Keratinocyte (primary cell): ENCODE data around the gene RABGGTA. TPM values are rescaled to one million over a fixed set of nuclear protein-coding genes. Genes with fewer than 3 reads are reported as not detected.
"Not testable (repeated sequence)": the region's sequence is repeated elsewhere in the genome, so short reads cannot be mapped to it uniquely, and the experiment has no call there.

Source experiments
- DNase-seq: peaks from one replicate; pipeline ENCODE4 v3.0.0-alpha.2; 2011; ENCODE audit warnings: low read depth, missing footprints, low spot score
- FAIRE-seq: peaks from 2 replicates; lab custom pipeline; 2011; peaks lifted over from hg19 to GRCh38; lab: Jason Lieb, UNC
- H2AFZ ChIP-seq: 2 replicates; pipeline ENCODE4 v1.6.0; 2012; ENCODE audit warnings: low read length, control low read depth, inconsistent platforms; ENCODE audit not compliant: control insufficient read depth
- H3K27ac ChIP-seq: 2 replicates; pipeline ENCODE4 v1.5.1; 2011; ENCODE audit warnings: low read length; ENCODE audit not compliant: control insufficient read depth, insufficient read depth
- H3K27me3 ChIP-seq: 3 replicates; pipeline ENCODE4 v1.6.0; 2011; ENCODE audit warnings: low read length; ENCODE audit not compliant: control insufficient read depth, insufficient read depth; ENCODE audit errors: extremely low read depth
- H3K36me3 ChIP-seq, 2 experiments: 2 replicates in 1 of 2; 3 replicates in 1 of 2; pipeline ENCODE4 v1.5.1; 2011; ENCODE audit warnings: low read length in 2 of 2, mild to moderate bottlenecking in 1 of 2; ENCODE audit not compliant: control insufficient read depth in 2 of 2, insufficient read depth in 2 of 2; ENCODE audit errors: extremely low read depth in 1 of 2
- H3K4me1 ChIP-seq: 3 replicates; pipeline ENCODE4 v1.5.1; 2011; ENCODE audit warnings: low read length; ENCODE audit not compliant: control insufficient read depth, insufficient read depth; ENCODE audit errors: extremely low read depth
- H3K4me2 ChIP-seq: 3 replicates; pipeline ENCODE4 v1.6.0; 2011; ENCODE audit warnings: low read depth, low read length; ENCODE audit not compliant: control insufficient read depth, insufficient read depth; ENCODE audit errors: extremely low read depth
- H3K4me3 ChIP-seq, 3 experiments: fragments of 200-600 bp in 1 of 3; sonication (generic) in 1 of 3; 2 replicates in 2 of 3; 3 replicates in 1 of 3; pipeline ENCODE4 v1.5.1; 2011 to 2016; ENCODE audit warnings: low read length in 3 of 3, mild to moderate bottlenecking in 3 of 3, control low read depth in 2 of 3, inconsistent platforms in 1 of 3, low read depth in 1 of 3, mixed read lengths in 1 of 3, mixed run types in 1 of 3, moderate library complexity in 1 of 3; ENCODE audit not compliant: control insufficient read depth in 2 of 3, insufficient read depth in 2 of 3; ENCODE audit errors: extremely low read depth in 1 of 3
- H3K79me2 ChIP-seq: 2 replicates; pipeline ENCODE4 v1.6.0; 2012; ENCODE audit warnings: low read length; ENCODE audit not compliant: control insufficient read depth, insufficient read depth
- H3K9ac ChIP-seq: 3 replicates; pipeline ENCODE4 v1.6.0; 2011; ENCODE audit warnings: low read length; ENCODE audit not compliant: control insufficient read depth, insufficient read depth; ENCODE audit errors: extremely low read depth
- H3K9me1 ChIP-seq: 3 replicates; pipeline ENCODE4 v1.6.0; 2011; ENCODE audit warnings: low read length; ENCODE audit not compliant: control insufficient read depth, insufficient read depth; ENCODE audit errors: extremely low read depth
- H3K9me3 ChIP-seq: 2 replicates; pipeline ENCODE4 v1.5.1; 2012; ENCODE audit warnings: low read depth, low read length; ENCODE audit not compliant: control insufficient read depth
- H4K20me1 ChIP-seq: 3 replicates; pipeline ENCODE4 v1.6.0; 2011; ENCODE audit warnings: low read length; ENCODE audit not compliant: control insufficient read depth, insufficient read depth; ENCODE audit errors: extremely low read depth
- CTCF ChIP-seq, 3 experiments: IDR thresholded peaks in 1 of 3; conservative IDR thresholded peaks in 1 of 3; optimal IDR thresholded peaks in 1 of 3; 2 replicates in 2 of 3; 3 replicates in 1 of 3; pipeline versions ENCODE3 to v1.5.1; 2011; ENCODE audit warnings: low read length in 3 of 3, mild to moderate bottlenecking in 3 of 3, moderate library complexity in 2 of 3, control low read depth in 1 of 3, inconsistent platforms in 1 of 3; ENCODE audit not compliant: insufficient read depth in 2 of 3; ENCODE audit errors: extremely low read depth in 1 of 3
- EZH2 ChIP-seq: IDR thresholded peaks from one replicate; pipeline ENCODE4 v1.6.1; 2012; ENCODE audit warnings: inconsistent platforms, mild to moderate bottlenecking, low read length, moderate library complexity
- dilution Hi-C: fragments of 300-500 bp; cut with MboI; formaldehyde crosslinking; loops from one replicate; pipeline ENCODE4 v1.7.0; 2020; ENCODE audit warnings: low sequenced_read_pairs; ENCODE audit not compliant: extremely low pct_ligation_motif_present
- polyA plus RNA-seq, 5 experiments: library from polyadenylated mRNA; depleted of rRNA in 3 of 5; stranded (reverse) in 3 of 5; stranded (forward) in 1 of 5; unstranded in 1 of 5; fragments of >200 nt; gene quantifications; 1 replicate in 1 of 5; 2 replicates in 3 of 5; 3 replicates in 1 of 5; pipeline versions ENCODE4 v1.2.1 to v1.2.3, GENCODE V29; 2011 to 2012; ENCODE audit warnings: missing spikeins in 2 of 5, low read depth in 1 of 5, low replicate concordance in 1 of 5

Gene RABGGTA
- polyA plus RNA-seq, 1 donor (not counting 4 experiments of a cell fraction or from before 2014, with no cell fraction given) = 29.0 TPM

GRCh38 chr14:24226473-24226872 is 44.9 kb downstream of the RABGGTA start:
- no peaks in the 10 kb centered on the region for H3K27me3 ChIP-seq
- H3K27ac ChIP-seq = no peak overlapping the region
- no peak overlapping the region for H2AFZ ChIP-seq
- H3K4me2 ChIP-seq = no peak overlapping the region
- FAIRE-seq = no peak
- H3K9me1 ChIP-seq = no peaks in the 10 kb centered on the region
- peaks cover 22% of the 10 kb centered on the region for H3K4me1 ChIP-seq
- no peaks in the 10 kb centered on the region for H4K20me1 ChIP-seq
- H3K36me3 ChIP-seq = peaks cover 2 to 5% of the 10 kb centered on the region in 2 experiments
- no peak overlapping the region for H3K4me3 ChIP-seq
- dilution Hi-C loops = no loop called here
- H3K9ac ChIP-seq = no peak overlapping the region
- H3K79me2 ChIP-seq = peaks cover 79% of the 10 kb centered on the region
- TF ChIP-seq CTCF (optimal IDR thresholded peaks at IDR 0.05 in 1 of 3, IDR thresholded peaks at IDR 0.05 in 1 of 3, conservative IDR thresholded peaks at IDR 0.05 in 1 of 3; ENCODE audit: extremely low read depth in 1 of 3, insufficient read depth in 2 of 3, low read length in 3 of 3) (no peak), EZH2 (no peak)
- no peaks in the 10 kb centered on the region for H3K9me3 ChIP-seq
- no peak for DNase-seq

- H4K20me1 ChIP-seq = no peaks in the 10 kb centered on the region
- FAIRE-seq = peak; percentile 66
- no peaks in the 10 kb centered on the region for H3K9me1 ChIP-seq
- no peak overlapping the region for H2AFZ ChIP-seq
- dilution Hi-C loops = no loop called here
- no peak for DNase-seq
- no peak overlapping the region for H3K4me3 ChIP-seq
- H3K79me2 ChIP-seq = peaks cover 80% of the 10 kb centered on the region
- H3K4me2 ChIP-seq = peak overlapping the region; percentile 51
- H3K4me1 ChIP-seq = peaks cover 21% of the 10 kb centered on the region
- TF ChIP-seq EZH2 (no peak), CTCF (optimal IDR thresholded peaks at IDR 0.05 in 1 of 3, IDR thresholded peaks at IDR 0.05 in 1 of 3, conservative IDR thresholded peaks at IDR 0.05 in 1 of 3; ENCODE audit: extremely low read depth in 1 of 3, insufficient read depth in 2 of 3, low read length in 3 of 3) (no peak)
- H3K9me3 ChIP-seq = no peaks in the 10 kb centered on the region
- H3K9ac ChIP-seq = no peak overlapping the region
- no peaks in the 10 kb centered on the region for H3K27me3 ChIP-seq
- H3K36me3 ChIP-seq = peaks cover 2 to 5% of the 10 kb centered on the region in 2 experiments
- H3K27ac ChIP-seq = peak overlapping the region; percentile 60
Measured at GRCh38 chr14:24224618-24225071, 46.8 kb downstream of the RABGGTA start.

- FAIRE-seq, H3K9me1 ChIP-seq, H3K27ac ChIP-seq, dilution Hi-C loops, H3K4me3 ChIP-seq, H4K20me1 ChIP-seq, DNase-seq, H3K9ac ChIP-seq, H3K27me3 ChIP-seq, H2AFZ ChIP-seq, H3K9me3 ChIP-seq, H3K36me3 ChIP-seq, H3K4me2 ChIP-seq: not testable (repeated sequence)
- Histone ChIP-seq H3K4me1 (peaks cover 18% of the 10 kb centered on the region), H3K79me2 (peaks cover 75% of the 10 kb centered on the region)
Measured at GRCh38 chr14:24222987-24223386, 48.4 kb downstream of the RABGGTA start.
